GM19438 (cell line): Measurements from ENCODE around the gene CAPN2.
"Not testable (repeated sequence)": the region's sequence is repeated elsewhere in the genome, so short reads cannot be mapped to it uniquely, and the experiment has no call there.

Experiments
- ATAC-seq: cut with Tn5 transposase; IDR thresholded peaks from one replicate; pipeline ENCODE4 v1.9.1; 2021; ENCODE audit warnings: low read depth; ENCODE audit not compliant: unreplicated experiment

The CAPN2 gene

GRCh38 chr1:223776826-223777454 lies 64.6 kb downstream of the CAPN2 start:
- no peak for ATAC-seq

- ATAC-seq = no peak
Observed at GRCh38 chr1:223780318-223780717, 68.0 kb downstream of the CAPN2 start.

GRCh38 chr1:223780949-223781348 lies 68.6 kb downstream of the CAPN2 start:
- ATAC-seq = no peak

GRCh38 chr1:223783676-223784075 lies 71.3 kb downstream of the CAPN2 start:
- no peak for ATAC-seq

GRCh38 chr1:223784541-223784940 lies 72.2 kb downstream of the CAPN2 start:
- no peak for ATAC-seq

- no peak for ATAC-seq
Observed at GRCh38 chr1:223785808-223786207, 73.5 kb downstream of the CAPN2 start.

- ATAC-seq = no peak
Observed at GRCh38 chr1:223788746-223789415, 76.5 kb downstream of the CAPN2 start.

- ATAC-seq = no peak
Observed at GRCh38 chr1:223792046-223792445, 79.7 kb downstream of the CAPN2 start.

GRCh38 chr1:223793716-223794115 lies 81.4 kb downstream of the CAPN2 start:
- no peak for ATAC-seq

- no peak for ATAC-seq
Observed at GRCh38 chr1:223794136-223794880, 82.0 kb downstream of the CAPN2 start.

- no peak for ATAC-seq
Observed at GRCh38 chr1:223796210-223796609, 83.9 kb downstream of the CAPN2 start.

GRCh38 chr1:223802032-223802431 lies 89.7 kb downstream of the CAPN2 start:
- no peak for ATAC-seq

- ATAC-seq = no peak
Observed at GRCh38 chr1:223802602-223803001, 90.3 kb downstream of the CAPN2 start.

GRCh38 chr1:223803211-223803610 lies 90.9 kb downstream of the CAPN2 start:
- ATAC-seq = no peak

GRCh38 chr1:223809905-223810304 lies 97.6 kb downstream of the CAPN2 start:
- ATAC-seq = not testable (repeated sequence)

- ATAC-seq = no peak
Observed at GRCh38 chr1:223810586-223810985, 98.2 kb downstream of the CAPN2 start.

GRCh38 chr1:223811634-223812101 lies 99.3 kb downstream of the CAPN2 start:
- ATAC-seq = no peak

GRCh38 chr1:223813645-223814044 lies 101.3 kb downstream of the CAPN2 start:
- no peak for ATAC-seq

GRCh38 chr1:223815020-223815853 lies 102.9 kb downstream of the CAPN2 start:
- ATAC-seq = no peak

GRCh38 chr1:223815865-223816264 lies 103.5 kb downstream of the CAPN2 start:
- no peak for ATAC-seq

GRCh38 chr1:223817265-223817664 lies 104.9 kb downstream of the CAPN2 start:
- not testable (repeated sequence) for ATAC-seq
